ENCODE results near the gene STX10.

DNA sequence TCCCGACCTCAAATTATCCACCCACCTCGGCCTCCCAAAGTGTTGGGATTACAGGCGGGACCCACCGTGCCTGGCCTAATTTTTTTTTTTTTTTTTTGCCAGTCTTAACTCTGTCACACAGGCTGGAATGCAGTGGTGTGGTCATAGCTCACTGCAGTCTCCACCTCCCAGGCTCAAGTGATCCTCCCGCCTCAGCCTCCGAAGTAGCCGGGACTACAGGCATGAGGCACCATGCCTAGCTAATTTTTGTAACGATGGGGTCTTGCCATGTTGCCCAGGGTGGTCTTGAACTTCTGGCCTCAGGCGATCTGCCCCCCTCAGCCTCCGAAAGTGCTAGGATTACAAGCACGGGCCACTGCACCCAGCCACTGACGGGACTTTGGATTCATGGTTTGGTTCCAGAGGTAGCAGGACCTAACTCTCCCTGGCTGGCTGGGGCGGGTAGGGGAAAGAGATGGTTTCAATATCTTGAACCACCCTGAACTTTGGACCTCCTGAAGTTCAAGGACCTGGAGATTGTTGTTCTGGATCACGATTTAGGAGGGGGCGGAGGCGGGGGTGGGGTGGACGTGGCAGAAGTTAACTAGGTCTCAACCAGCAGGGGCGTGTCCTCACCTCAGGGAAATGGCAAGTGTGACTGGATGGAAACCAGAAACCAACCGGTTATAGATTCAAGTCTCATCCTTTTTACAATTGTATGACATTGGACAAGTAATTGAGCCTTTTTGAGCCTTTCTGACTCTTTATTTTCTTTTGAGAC, 40.8 kb upstream of the STX10 start:
- TF ChIP-seq POLR2A (IDR thresholded peaks at IDR 0.05; ENCODE audit: low read depth, low read length) (no peak), TAF1 (IDR thresholded peaks at IDR 0.05; ENCODE audit: borderline replicate concordance, low read depth, low read length) (no peak)
